Stimulated activated CD4-positive, alpha-beta T cell treated with anti-CD3 and anti-CD28 coated beads, Interleukin-12 subunit alpha, Interleukin-12 subunit beta, amount 100 ng/mL, for 4 hours (primary cell): ENCODE results near the gene STK11IP.

Experiments
- DNase-seq: peaks from one replicate; pipeline ENCODE4 v3.0.0-alpha.2; 2020

STK11IP gene, protein sequence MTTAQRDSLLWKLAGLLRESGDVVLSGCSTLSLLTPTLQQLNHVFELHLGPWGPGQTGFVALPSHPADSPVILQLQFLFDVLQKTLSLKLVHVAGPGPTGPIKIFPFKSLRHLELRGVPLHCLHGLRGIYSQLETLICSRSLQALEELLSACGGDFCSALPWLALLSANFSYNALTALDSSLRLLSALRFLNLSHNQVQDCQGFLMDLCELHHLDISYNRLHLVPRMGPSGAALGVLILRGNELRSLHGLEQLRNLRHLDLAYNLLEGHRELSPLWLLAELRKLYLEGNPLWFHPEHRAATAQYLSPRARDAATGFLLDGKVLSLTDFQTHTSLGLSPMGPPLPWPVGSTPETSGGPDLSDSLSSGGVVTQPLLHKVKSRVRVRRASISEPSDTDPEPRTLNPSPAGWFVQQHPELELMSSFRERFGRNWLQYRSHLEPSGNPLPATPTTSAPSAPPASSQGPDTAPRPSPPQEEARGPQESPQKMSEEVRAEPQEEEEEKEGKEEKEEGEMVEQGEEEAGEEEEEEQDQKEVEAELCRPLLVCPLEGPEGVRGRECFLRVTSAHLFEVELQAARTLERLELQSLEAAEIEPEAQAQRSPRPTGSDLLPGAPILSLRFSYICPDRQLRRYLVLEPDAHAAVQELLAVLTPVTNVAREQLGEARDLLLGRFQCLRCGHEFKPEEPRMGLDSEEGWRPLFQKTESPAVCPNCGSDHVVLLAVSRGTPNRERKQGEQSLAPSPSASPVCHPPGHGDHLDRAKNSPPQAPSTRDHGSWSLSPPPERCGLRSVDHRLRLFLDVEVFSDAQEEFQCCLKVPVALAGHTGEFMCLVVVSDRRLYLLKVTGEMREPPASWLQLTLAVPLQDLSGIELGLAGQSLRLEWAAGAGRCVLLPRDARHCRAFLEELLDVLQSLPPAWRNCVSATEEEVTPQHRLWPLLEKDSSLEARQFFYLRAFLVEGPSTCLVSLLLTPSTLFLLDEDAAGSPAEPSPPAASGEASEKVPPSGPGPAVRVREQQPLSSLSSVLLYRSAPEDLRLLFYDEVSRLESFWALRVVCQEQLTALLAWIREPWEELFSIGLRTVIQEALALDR

DNA sequence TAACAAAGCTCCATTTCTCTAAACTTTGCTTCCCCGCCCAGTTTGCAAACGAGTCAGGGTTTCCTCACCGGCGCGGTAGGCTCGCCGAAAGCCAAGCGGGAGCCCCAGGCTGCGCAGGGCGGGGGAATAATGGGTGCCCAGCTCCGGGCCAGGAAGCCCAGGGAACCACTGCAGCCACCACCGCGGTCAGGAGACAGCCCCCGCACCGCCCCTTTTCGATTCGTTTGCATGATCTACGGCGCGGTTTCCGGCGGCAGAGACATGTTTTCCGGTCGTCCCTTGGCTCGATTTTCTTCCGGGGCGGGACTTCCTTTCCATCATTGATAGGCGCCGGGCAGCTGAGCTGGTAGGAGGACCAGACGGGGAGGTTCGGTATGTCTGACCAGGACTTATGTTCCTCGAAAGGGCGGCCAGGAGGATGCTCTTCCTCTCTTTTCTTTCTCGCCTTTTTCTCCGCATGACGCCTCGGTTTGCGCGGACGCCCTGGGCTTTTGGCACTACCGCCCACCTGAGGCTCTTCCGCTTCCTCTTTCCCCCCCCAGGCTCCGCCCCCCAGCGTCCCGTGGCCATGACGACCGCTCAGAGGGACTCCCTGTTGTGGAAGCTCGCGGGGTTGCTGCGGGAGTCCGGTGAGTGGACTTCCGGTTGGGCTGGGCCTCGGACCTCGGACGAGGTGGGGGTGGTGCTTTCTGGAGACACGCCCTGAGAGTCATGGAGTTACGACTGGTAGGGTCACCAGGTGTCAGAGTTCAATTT lies at the start of gene STK11IP:
Gene STK11IP (plus strand): TSS at position 306 of the 756 bp plus-strand sequence. CDS start 263 bp downstream, at position 569.
- peak; percentile 85 for DNase-seq

DNA sequence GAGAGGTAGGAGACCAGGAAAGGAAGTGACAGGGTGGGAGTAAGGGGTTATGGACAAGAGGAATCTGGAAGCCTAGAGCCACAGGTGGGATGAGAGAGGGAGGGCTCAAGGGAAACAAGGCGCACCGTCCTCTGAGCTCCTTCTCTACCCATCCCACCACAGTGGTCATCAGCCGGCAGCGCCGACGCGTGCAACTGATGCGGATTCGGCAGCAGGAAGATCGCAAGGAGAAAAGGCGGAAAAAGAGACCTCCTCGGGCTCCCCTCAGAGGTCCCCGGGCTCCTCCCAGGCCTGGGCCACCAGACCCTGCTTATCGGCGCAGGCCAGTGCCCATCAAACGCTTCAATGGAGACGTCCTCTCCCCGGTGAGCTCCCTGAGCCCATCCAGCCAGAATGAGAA lies 48.7 kb upstream of the STK11IP start:
- DNase-seq = no peak

DNA sequence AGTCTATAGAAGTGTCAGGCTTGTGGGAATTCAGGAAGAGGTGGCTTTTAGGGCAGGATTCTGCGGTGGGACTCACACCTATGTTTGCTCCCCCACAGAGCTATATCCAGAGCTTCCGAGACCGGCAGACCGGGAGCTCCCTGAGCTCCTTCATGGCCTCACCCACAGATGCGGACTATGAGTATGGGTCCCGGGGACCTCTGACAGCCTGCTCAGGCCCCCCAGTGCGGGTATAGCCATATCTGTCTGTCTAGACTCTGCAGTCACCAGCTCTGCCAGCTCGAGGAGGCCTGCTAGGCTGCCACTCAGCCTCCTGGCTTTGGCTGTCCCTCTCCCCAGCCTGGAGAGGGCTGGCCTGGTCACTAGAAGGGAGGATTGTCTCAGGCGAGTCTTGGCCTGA lies 48.0 kb upstream of the STK11IP start:
- DNase-seq = no peak

DNA sequence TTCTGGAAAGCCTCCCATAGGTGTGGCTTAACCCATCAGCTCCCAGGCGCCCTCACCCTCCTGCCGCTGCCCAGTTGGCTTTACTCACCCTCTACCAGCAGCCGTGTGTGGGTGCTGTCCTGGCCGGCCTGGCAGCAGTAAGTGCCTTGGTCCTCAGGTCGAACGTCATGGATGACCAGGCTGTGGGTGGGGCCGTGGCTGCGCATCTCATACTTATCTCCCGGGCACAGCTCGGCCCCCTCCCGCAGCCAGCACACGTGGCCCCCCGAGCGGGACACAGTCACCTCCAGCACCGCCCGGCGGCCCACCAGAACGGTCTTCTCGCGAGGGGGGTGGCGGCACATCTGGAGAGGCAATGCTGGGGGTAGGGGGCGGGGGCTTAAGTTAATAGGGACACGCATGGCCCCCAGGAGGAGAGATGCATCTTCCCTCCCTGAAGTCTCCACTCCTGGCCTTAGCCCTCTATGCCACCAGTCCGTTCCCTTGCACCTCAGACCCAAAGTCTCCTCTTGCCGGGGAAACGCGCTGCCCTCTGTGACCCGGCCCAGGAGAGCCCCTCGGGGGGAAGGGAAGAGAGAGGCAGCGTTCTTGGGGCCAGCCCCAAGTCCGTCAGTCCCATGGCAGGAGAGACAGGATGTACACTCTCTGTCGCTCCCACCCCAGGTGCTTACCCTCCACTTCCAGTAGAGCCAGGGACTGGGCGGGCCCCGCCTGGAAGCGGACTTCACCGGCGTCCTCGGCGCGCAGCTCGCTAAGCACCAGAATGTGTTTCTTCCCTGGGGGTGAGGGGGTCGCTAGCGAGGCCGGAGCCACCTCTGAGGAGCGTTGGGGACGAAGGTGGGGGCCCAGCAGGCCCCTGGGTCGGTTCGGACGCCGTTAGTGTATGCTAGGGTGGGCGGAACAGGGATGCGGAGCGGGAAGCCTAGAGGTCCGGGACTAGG lies 45.9 kb upstream of the STK11IP start:
- DNase-seq = no peak

DNA sequence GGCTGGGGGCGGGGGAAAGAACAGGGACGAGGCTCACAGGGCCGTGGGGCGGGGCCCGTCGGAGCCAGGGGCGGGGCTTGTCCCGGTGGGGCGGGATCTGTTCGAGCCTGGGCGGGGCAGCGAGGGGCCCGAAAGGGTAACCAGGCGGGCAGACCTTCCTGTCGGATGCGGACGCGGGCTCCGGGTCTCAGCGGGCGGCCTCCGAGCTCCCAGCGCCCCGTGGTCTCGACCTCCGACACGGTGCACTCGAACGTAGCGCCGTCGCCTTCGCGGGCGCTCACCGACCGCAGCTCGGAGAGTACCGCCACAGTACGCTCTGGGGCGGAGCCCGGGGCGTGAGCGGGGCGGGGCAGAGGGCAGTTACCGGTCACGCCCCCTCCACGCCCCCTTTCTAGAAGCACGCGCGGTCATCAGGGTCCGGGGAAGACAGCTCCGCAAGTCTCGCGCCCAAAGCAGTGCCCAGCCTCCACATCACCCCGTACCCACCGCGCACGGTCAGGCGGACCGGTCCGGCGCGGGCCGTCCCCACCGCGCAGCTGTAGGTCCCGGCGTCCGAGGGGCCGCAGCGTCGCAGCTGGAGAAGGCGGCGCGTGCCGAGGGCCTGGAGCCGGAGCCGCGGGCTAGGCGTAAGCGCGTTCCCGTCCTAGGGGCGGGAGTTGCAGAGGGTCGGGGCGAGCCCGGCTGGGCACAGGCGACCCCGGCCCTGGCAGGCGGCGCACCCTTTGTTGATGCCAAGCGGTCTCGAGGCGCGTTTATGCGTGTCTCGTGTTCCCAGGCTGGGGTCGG lies 45.1 kb upstream of the STK11IP start:
- DNase-seq = peak; percentile 81

DNA sequence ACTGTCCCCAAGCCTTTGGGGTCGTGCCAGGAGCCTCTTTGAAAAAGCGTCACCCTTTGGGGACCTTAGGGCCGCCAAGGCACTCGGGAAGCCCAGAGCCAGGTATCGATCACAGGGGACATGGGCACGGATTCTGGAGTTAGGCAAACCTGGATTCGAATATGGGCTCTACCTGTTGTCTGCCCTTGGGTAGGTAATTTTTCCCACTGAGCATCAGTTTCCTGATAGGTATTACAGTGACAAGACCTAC lies 44.6 kb upstream of the STK11IP start:
- DNase-seq = no peak

DNA sequence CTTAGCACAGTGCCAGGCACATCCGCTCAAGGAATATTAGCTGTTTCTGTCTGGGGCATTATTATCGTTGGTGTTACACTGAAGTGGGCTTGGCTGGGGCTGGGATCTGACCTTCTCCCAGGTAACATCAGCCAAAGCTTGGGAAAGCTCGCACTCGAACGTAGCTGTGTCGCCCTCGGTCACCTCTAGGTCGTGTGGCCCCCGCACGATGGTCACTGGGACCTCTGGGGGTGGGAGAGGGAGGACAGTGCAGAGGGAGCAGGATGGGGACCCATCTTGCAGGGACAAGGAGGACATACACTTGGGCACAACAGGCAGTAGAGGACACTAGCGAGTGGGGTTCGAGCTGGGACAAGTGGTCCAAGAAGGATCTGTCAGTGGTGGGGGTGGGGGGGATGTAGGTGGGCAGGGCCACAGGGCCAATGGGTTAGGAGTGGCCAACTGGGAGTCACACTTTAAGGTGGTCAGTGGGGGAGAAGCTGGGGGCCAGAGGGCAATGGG lies 44.1 kb upstream of the STK11IP start:
- no peak for DNase-seq

DNA sequence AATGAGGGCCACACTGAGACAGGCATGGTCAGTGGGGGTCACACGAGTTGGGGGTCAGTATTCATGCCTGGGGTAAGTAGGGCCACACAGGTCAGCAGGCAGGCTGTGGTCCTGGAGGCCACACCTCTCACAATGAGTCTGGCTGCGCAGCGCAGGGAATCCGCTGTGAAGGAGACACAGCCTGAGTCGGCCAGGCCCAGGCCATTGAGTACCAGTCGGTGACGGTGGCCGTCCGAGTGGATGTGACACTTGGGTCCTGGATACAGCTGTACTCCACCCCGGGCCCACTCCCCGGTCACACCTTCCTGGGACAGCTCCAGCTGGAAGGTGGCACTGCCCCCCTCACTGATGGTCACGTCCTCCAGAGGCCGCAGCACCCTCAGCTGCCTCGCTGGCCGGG lies 43.3 kb upstream of the STK11IP start:
- no peak for DNase-seq

DNA sequence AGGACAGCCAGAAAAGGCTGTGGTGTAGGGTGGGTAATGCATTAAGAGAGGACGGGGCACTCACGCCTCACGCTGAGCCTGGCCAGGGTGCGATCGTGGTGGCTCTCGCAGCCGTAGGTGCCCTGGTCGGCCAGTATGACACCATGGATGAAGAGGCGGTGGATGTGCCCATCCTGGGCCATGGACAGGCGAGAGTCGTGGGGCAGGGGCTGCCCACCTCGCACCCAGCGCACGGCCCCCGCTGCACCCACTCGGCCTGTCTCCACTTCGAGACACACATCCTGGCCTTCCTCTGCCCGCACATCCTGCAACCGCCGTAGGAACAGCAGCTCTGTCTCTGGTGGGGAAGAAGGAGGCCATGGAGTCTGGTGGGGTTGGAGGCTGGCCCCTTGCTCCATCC lies 41.7 kb upstream of the STK11IP start:
- no peak for DNase-seq

DNA sequence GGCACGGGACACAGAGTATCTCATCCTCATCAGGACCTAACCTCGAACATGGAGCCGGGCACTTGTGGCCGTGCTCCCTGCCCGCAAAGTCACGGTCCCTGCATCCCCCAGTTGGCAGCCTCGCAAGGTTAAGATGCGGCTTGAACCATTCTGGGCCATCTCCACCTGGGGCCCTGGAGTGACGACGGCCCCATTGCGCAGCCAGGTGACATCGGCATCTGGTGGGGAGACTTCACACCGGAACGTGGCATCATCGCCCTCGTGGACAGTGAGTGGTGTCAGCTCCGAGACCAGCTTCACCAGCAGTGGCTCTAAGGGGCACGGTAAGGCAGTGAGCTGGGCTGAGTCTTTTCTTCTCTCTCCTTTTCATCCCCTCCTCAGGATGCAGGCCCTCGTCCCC lies 41.2 kb upstream of the STK11IP start:
- no peak for DNase-seq

DNA sequence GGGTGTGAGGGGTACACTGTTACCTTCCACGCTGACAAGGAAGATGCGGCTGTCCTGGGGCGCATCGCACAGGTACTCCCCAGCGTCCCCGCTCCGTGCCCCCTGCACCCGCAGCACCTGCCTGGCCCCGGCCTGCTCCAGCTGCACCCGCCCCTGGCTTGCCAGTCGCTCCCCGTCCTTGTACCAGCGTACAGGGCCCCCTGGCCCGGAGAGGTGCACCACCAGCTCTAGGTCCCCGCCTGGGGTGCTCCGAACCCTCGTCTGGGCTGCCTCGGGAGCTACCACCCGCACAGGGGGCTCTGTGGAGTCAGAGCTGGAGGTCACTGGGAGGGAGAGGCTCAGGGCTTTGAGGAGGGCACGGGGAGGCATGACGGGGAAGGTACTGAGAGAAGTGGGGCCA lies 40.3 kb upstream of the STK11IP start:
- DNase-seq = no peak

DNA sequence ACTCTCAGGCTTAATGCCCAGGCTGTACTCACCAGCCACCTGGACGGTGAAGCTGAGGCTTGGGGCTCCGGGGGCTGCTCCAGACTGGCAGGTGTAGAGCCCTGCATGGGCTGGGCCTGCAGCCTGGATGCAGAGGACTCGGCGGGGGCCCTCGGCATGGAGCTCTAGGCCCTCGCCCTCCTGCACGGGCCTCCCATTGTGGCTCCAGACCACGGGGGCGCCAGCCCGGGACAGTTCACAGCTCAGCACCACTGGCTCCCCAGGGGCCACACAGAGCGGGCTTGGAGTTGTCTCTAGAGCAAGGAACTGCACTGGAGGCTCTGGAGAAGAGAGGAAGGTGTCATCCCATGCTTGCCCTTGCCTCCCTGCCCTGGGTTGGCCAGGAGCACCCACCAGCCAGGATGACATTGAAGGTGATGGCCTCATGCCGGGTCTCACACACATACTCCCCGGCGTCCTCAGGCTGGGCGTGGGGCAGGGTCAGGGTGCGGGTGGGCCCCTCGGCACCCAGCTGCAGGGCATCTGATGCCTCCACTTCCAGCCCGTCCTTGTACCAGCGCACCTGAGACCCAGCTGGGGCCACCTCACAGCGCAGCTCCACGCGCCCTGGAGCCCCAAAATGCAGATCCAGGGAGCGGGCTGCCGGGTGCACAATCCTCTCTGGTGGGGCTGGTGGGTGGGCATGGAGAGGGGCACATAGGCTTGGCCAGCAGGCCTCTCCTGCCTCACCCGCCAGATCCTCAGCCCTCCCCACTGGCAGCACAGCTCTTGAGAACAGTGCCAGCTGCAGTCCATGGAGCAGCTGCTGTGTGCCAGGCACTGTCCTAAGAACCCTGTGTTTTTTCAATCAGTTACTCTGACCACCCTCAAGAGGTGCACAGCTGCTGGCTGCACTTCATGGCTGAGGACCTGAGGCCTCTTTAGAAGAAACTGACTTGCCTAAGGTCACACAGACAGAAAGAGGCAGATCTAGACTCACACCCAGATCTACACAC lies 39.6 kb upstream of the STK11IP start:
- no peak for DNase-seq

DNA sequence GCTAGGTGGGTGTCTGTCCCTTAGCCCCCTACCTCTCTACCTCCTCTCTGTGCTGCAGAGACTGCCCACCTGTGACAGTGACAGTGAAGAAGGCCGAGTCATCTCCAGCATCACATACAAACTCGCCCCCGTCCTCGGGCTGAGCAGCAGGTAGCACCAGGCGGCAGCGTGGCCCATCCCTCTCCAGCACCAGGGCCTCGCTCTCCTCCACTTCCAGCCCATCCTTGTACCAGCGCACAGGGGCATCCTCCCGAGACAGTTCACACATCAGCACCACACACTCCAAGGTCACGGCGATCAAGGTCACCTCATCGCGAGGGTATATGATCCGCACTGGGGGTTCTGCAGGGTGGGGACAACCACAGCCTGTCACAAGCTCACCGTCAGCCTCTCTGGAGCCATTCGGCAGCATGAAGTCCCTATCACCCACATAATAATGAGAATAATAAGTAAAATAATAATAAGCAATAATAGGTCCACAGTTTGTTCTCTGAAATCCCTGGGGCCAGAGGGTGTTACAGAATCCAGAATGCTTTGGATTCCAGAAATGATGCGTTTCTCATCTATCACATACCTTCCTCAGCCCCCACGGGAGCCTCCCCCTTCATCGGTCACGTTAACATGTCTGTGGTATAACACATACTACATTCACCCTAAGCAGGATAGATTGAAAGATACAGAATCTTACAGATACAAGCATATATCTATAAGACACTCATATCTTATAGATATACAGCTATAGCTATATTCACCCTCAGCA lies 38.3 kb upstream of the STK11IP start:
- no peak for DNase-seq

DNA sequence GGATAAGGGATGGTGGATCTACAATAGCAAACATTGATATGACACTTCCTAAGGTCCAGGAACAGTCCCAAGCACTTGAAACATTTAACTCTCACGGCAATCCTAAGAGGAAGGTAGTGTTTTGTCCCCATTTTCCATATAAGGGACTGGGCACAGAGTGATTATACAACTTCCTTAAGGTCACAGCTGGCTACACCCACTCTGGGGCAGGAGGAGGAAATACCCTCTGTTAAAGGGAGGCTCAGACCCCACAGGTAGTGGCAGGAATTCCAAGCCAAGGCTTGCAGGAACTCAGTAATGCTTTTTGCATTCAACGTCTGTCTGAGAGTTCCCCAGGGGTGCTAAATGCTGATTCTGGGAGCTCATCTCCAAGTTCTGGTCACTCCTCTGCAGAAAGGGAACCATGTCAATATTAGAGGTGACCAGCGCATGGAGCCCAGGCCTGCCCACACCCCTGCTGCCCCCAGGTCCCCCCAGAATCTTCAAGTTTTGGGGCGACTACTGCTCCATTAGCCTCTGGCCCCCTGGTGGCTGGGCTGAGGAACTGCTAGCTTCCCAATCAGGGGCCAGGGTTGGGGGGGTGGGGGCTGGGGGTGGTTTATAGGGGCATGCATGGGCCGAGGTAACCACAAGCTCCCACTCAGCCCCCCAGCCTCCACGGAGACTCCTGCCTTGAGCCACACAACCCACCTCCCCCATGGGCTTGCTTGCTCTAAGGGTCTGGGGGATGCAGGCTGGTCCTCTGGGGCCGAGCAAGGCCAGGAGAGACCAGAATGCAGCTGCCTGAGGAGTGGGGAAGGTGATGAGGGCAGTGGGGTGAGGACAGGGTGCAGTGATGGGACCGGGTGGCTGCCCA lies 37.4 kb upstream of the STK11IP start:
- DNase-seq = no peak

DNA sequence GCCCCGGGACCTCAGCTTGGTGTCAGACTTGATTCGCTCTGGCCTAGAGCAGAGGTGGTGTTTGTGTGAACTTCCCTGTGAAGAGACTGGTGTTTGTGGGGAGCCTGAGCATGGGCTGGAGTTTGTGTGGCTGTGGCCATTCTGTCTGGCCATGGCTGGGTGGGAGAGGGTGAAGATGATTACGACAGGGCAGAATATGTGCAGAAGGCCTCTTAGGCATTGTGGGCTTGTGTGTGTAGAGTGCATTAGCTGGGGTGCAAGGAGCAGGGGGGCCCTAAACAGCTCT lies 36.8 kb upstream of the STK11IP start:
- no peak for DNase-seq

DNA sequence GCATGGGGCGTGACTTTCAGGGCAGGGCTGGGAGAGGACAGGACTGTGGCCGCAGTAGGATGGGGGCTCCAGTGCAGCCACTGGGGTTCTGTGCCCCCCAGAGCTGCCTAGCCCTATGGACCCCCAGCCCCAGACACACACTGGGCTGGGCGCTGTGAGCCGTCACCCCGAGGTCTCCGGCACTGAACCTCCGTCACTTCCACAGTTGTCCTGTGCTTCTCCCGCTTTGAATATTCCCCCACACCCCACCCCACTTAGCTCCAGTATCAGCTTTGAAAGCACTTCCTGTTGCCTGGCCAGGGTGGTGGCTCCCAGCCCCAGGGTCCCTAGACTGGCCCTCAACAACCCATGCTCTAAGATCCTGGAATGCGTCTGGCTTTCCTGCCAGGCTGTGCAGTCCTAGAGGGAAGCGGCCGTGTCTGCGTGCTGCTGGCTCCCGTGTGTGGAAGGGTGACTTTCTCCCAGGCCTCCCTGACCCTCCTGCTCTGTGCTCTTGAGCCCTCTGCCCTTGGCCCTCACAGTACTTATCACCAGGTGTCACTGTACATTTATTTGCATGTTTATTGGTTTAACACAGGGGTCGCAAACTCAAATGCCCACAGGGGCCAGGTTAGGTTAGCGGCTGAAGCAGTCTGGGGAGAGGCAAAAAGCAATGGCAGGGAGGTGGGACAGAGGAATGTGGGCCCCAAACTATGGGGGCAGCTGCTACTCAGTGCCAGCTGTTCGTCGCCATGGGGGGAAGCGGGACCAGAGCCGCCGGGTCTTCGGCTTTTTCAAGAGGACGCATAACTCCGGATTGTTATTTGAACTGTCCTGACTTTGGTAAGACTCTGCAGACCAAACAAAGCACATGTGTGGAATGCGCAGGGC lies 36.2 kb upstream of the STK11IP start:
- no peak for DNase-seq
